ENCODE data around the gene ANXA4. TPM values are rescaled to one million over a fixed set of nuclear protein-coding genes. Genes with fewer than 3 reads are reported as not detected.
"Not testable (repeated sequence)": the region's sequence is repeated elsewhere in the genome, so short reads cannot be mapped to it uniquely, and the experiment has no call there.

Gene ANXA4
- total RNA-seq, 1 donor from 2014 or later, result 4.7 TPM

GRCh38 chr2:69714024-69714423, 27.9 kb upstream of the ANXA4 start:
- H3K9me3 Mint-ChIP-seq, result peaks cover 4% of the 10 kb centered on the region
- H4K20me1 ChIP-seq (ENCODE audit: low read depth), result no peaks in the 10 kb centered on the region
- peaks cover 4% of the 10 kb centered on the region for H3F3A ChIP-seq (ENCODE audit: low read depth)
- no peak for DNase-seq (ENCODE audit: low spot score)
- no peak overlapping the region for H3K4me3 ChIP-seq
- H3K9ac ChIP-seq, result no peak overlapping the region
- no peak overlapping the region for H2AFZ ChIP-seq (replicated peaks)
- H3K27me3 ChIP-seq, result no peaks in the 10 kb centered on the region
- no peak overlapping the region for H3K4me2 ChIP-seq
- no peaks in the 10 kb centered on the region for H3K27me3 Mint-ChIP-seq (ENCODE audit: insufficient read depth, low read depth)
- H3K36me3 ChIP-seq, result no peaks in the 10 kb centered on the region
- H3K4me1 Mint-ChIP-seq, result peaks cover 27% of the 10 kb centered on the region
- TF ChIP-seq EZH2 (IDR thresholded peaks at IDR 0.05), result no peak
- no peak for TF ChIP-seq CTCF (IDR thresholded peaks at IDR 0.05)
- no peak for TF ChIP-seq EZH2phosphoT487 (IDR thresholded peaks at IDR 0.05)
- H3K79me2 ChIP-seq (ENCODE audit: low read depth), result no peaks in the 10 kb centered on the region
- no peak overlapping the region for H3K27ac Mint-ChIP-seq
- no peaks in the 10 kb centered on the region for H3K9me3 ChIP-seq (ENCODE audit: low read depth)
- peaks cover 6% of the 10 kb centered on the region for H3K4me1 ChIP-seq
- no peak overlapping the region for H3K4me3 Mint-ChIP-seq
- no peaks in the 10 kb centered on the region for H3K36me3 Mint-ChIP-seq
- H3K27ac ChIP-seq, result no peak overlapping the region

- H3K9me3 ChIP-seq (ENCODE audit: low read depth); H4K20me1 ChIP-seq (ENCODE audit: low read depth); H3K4me1 ChIP-seq; H3K27me3 ChIP-seq; H3K27ac ChIP-seq; H3K79me2 ChIP-seq (ENCODE audit: low read depth); H3K9ac ChIP-seq; H3K27ac Mint-ChIP-seq; H3K9me3 Mint-ChIP-seq; H3K4me3 Mint-ChIP-seq; H3K27me3 Mint-ChIP-seq (ENCODE audit: insufficient read depth, low read depth); H3K36me3 ChIP-seq; H3F3A ChIP-seq (ENCODE audit: low read depth); H3K36me3 Mint-ChIP-seq; H3K4me3 ChIP-seq; H3K4me2 ChIP-seq: not testable (repeated sequence)
- H2AFZ ChIP-seq (replicated peaks), result peak overlapping the region; percentile 32
- H3K4me1 Mint-ChIP-seq, result peaks cover 27% of the 10 kb centered on the region
- peak; percentile 81 for DNase-seq (ENCODE audit: low spot score)
- peak; percentile 76 for TF ChIP-seq CTCF (IDR thresholded peaks at IDR 0.05)
Measured at GRCh38 chr2:69714539-69715220, 27.3 kb upstream of the ANXA4 start.

GRCh38 chr2:69715964-69716363, 26.0 kb upstream of the ANXA4 start:
- DNase-seq (ENCODE audit: low spot score), result no peak
- TF ChIP-seq EZH2 (IDR thresholded peaks at IDR 0.05) (no peak), CTCF (IDR thresholded peaks at IDR 0.05) (no peak), EZH2phosphoT487 (IDR thresholded peaks at IDR 0.05) (no peak)
- Histone ChIP-seq H3K36me3 (no peaks in the 10 kb centered on the region), H3K4me1 (peaks cover 6% of the 10 kb centered on the region), H3K9ac (no peak overlapping the region), H3K27me3 (no peaks in the 10 kb centered on the region), H3K4me2 (no peak overlapping the region), H3K9me3 (ENCODE audit: low read depth) (no peaks in the 10 kb centered on the region), H3K79me2 (ENCODE audit: low read depth) (no peaks in the 10 kb centered on the region), H4K20me1 (ENCODE audit: low read depth) (no peaks in the 10 kb centered on the region), H3K4me3 (no peak overlapping the region), H3K27ac (no peak overlapping the region), H2AFZ (replicated peaks) (no peak overlapping the region), H3F3A (ENCODE audit: low read depth) (peaks cover 12% of the 10 kb centered on the region)
- no peaks in the 10 kb centered on the region for H3K9me3 Mint-ChIP-seq
- peaks cover 27% of the 10 kb centered on the region for H3K4me1 Mint-ChIP-seq
- H3K27ac Mint-ChIP-seq, result peak overlapping the region; percentile 25
- H3K27me3 Mint-ChIP-seq (ENCODE audit: insufficient read depth, low read depth), result no peaks in the 10 kb centered on the region
- no peak overlapping the region for H3K4me3 Mint-ChIP-seq
- H3K36me3 Mint-ChIP-seq, result no peaks in the 10 kb centered on the region
